Naive B cell (primary cell): ENCODE data around the gene STMN3. TPM values are rescaled to one million over a fixed set of nuclear protein-coding genes. Genes with fewer than 3 reads are reported as not detected.
A peak's percentile ranks its signal among the peaks of the same experiment; 100 is the strongest.
"Not testable (repeated sequence)": the region's sequence is repeated elsewhere in the genome, so short reads cannot be mapped to it uniquely, and the experiment has no call there.

ENCODE experiments used
- ATAC-seq, 2 donors: fragments of 150-1000 bp; cut with Tn5 transposase; 2 replicates each; pipeline ENCODE4 v1.10.0; 2021; ENCODE audit warnings: low read depth in 2 of 2, mild to moderate bottlenecking in 2 of 2, moderate library complexity in 2 of 2
- DNase-seq: peaks from one replicate; pipeline ENCODE4 v3.0.0; 2022
- H3K27ac Mint-ChIP-seq, 6 donors: one replicate each; pipeline ENCODE4 v1.8.0; 2020 to 2022; ENCODE audit warnings: mild to moderate bottlenecking in 6 of 6, mixed read lengths in 6 of 6, moderate library complexity in 5 of 6, inconsistent platforms in 2 of 6
- H3K27me3 Mint-ChIP-seq, 3 donors: one replicate each; pipeline ENCODE4 v1.8.0; 2021 to 2022; ENCODE audit warnings: mixed read lengths in 3 of 3, mild to moderate bottlenecking in 1 of 3
- H3K36me3 Mint-ChIP-seq, 2 donors: one replicate each; pipeline ENCODE4 v1.8.0; 2020 to 2022; ENCODE audit warnings: mixed read lengths in 2 of 2, inconsistent platforms in 1 of 2, mild to moderate bottlenecking in 1 of 2
- H3K4me1 Mint-ChIP-seq, 3 donors: one replicate each; pipeline ENCODE4 v1.8.0; 2020 to 2022; ENCODE audit warnings: mixed read lengths in 3 of 3, inconsistent platforms in 1 of 3, mild to moderate bottlenecking in 1 of 3, moderate library complexity in 1 of 3
- H3K4me3 Mint-ChIP-seq, 8 donors: one replicate each; pipeline ENCODE4 v1.8.0; 2020 to 2022; ENCODE audit warnings: mild to moderate bottlenecking in 8 of 8, mixed read lengths in 8 of 8, moderate library complexity in 8 of 8, inconsistent platforms in 2 of 8
- H3K9me3 Mint-ChIP-seq, 7 donors: one replicate each; pipeline ENCODE4 v1.8.0; 2020 to 2022; ENCODE audit warnings: mixed read lengths in 7 of 7, mild to moderate bottlenecking in 5 of 7, inconsistent platforms in 2 of 7, moderate library complexity in 1 of 7
- polyA plus RNA-seq, 6 donors: library from polyadenylated mRNA; unstranded; fragments of 300-500 nt; fragmentation: Illumina TruSeq; gene quantifications; one replicate each; pipeline ENCODE4 v1.2.3, GENCODE V29; 2021; ENCODE audit warnings: low read depth in 6 of 6

Gene STMN3
- polyA plus RNA-seq, 6 donors from 2014 or later = 1.2 to 4.2 (median 2.5) TPM

DNA sequence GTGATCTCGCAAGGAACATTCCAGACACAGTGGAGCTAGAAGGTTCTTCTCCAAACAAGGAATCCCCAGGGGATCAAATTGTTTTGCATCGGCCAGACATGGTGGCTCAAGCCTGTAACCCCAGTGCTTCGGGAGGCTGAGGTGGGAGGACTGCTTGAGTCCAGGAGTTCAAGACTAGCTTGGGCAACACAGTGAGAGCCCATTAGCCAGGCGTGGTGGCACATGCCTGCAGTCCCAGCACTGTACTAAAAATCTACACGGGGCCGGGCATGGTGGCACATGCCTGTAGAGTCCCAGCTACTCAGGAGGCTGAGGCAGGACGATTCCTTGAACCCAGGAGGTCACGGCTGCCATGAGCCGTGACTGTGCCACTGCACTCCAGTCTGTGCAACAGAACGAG lies 41.6 kb downstream of the STMN3 start:
- Mint-ChIP-seq H3K4me3 (no peak overlapping the region), H3K4me1 (peaks cover 14 to 18% (median 14%) of the 10 kb centered on the region in 3 donors), H3K27ac (no peak overlapping the region), H3K9me3 (peaks cover 0 to 2% (median 0%) of the 10 kb centered on the region in 7 donors), H3K36me3 (peaks cover 6 to 7% of the 10 kb centered on the region in 2 donors), H3K27me3 (no peaks in the 10 kb centered on the region)
- DNase-seq (no peak), ATAC-seq (no peak)

DNA sequence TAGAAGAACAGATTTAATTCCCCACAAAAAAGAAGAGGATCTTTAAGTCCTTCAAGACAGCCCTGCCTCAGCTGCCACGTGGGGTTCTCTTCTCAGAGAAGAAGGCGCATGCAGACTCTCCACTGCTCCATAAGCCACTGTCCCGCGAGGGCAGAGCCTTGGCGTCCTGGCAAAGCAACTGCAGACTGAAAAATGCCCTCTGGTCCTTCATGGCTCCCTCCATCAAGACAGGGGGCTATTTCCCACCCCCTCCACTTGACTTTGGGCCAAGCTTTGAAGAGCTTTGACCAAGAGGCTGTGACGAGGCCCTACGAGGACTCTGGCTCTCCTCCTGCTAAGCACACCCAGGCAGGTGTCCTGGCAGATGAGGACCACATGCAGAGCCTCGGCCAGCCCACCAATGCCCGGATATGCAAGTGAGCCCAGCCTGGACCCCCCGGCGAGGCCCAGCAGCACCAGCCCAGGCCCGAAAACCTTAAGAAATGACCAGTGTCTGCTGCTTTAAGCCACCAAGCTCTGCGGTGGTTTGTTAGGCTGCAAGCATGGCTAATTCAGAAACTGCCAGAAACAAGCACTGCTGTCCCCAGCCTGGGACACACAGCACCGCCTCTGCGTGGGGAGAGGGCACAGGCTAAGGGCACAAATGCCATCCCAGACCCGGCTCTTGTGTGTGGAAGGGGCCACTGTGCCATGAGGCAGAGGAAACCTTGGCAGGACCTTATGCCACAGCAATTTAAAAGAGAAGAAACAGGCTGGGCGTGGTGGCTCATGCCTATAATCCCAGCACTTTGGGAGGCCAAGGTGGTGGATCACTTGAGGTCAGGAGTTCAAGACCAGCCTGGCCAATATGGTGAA lies 42.4 kb downstream of the STMN3 start:
- Mint-ChIP-seq H3K9me3 (peaks cover 0 to 2% (median 0%) of the 10 kb centered on the region in 7 donors), H3K36me3 (peaks cover 6 to 7% of the 10 kb centered on the region in 2 donors), H3K27me3 (no peaks in the 10 kb centered on the region), H3K27ac (no peak overlapping the region), H3K4me3 (no peak overlapping the region), H3K4me1 (peaks cover 9 to 21% (median 21%) of the 10 kb centered on the region in 3 donors)
- ATAC-seq = no peak
- no peak for DNase-seq

DNA sequence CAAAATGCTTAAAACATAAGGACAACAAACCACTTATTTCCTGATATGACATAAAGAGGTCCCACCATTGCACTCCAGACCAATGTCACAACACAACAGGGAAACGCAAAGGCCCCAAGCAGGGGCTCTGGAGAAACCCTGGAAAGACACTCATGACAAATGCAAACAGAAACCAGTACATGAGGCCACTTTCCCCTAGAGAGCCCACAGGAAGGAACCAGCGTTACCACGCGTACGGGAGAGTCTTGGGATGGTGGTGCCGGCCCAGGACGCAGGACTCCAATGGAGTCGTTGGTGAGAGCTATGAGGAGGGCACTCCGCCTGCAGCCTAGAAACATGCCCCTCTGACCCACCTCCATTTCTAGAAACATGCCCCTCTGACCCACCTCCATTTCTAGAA lies 46.5 kb downstream of the STMN3 start:
- H3K4me1 Mint-ChIP-seq = peaks cover 8 to 20% (median 15%) of the 10 kb centered on the region in 3 donors
- no peaks in the 10 kb centered on the region for H3K9me3 Mint-ChIP-seq
- DNase-seq = no peak
- peak overlapping the region in 3 of 6 donors; percentile 15 to 83 (median 28) for H3K27ac Mint-ChIP-seq
- H3K4me3 Mint-ChIP-seq = peak overlapping the region in 1 of 8 donors; percentile 42
- ATAC-seq = no peak
- peaks cover 0 to 8% of the 10 kb centered on the region in 2 donors for H3K36me3 Mint-ChIP-seq
- no peaks in the 10 kb centered on the region for H3K27me3 Mint-ChIP-seq

DNA sequence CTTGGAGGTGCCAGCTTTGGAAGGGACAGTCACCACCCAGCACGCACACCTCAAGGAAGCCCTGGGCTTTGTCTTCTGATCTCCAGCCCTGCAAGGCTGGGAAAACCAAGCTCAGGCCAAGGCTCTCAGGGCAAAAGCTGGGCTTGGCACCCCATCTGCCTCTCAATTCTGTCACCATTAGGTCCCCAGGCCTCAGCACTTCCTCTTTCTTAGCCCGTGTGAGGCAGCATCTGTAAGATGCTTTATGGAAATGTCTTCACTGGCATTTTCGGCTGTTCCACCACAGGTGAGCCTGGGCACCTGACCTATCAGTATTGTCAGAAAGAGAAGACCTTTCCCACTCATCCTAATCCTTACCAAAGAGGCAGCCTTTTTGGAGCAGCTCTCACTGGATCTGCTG lies 50.9 kb downstream of the STMN3 start:
- Mint-ChIP-seq H3K36me3 (peaks cover 5 to 16% of the 10 kb centered on the region in 2 donors), H3K4me3 (peak overlapping the region in 1 of 8 donors; percentile 53), H3K27me3 (no peaks in the 10 kb centered on the region), H3K9me3 (no peaks in the 10 kb centered on the region), H3K27ac (peak overlapping the region in 3 of 6 donors; percentile 13 to 69 (median 27)), H3K4me1 (peaks cover 14 to 21% (median 20%) of the 10 kb centered on the region in 3 donors)
- ATAC-seq (peak; percentile 55 to 58), DNase-seq (no peak)

DNA sequence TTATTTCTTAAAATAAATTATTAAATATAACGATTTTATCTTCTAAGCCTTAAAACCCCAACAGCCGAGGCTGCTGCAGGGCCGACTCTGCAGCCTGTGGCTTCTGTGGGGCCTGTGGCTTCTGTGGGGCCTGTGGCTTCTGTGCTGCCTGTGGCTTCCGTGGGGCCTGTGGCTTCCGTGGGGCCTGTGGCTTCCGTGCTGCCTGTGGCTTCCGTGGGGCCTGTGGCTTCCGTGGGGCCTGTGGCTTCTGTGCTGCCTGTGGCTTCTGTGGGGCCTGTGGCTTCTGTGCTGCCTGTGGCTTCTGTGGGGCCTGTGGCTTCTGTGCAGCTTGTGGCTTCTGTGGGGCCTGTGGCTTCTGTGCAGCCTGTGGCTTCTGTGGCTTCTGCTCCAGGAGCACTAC lies 51.5 kb downstream of the STMN3 start:
- peaks cover 14 to 17% (median 16%) of the 10 kb centered on the region in 3 donors for H3K4me1 Mint-ChIP-seq
- H3K27me3 Mint-ChIP-seq, DNase-seq, H3K9me3 Mint-ChIP-seq, ATAC-seq, H3K4me3 Mint-ChIP-seq: not testable (repeated sequence)
- peak overlapping the region in 1 of 6 donors; percentile 65 for H3K27ac Mint-ChIP-seq
- H3K36me3 Mint-ChIP-seq = peaks cover 5 to 16% of the 10 kb centered on the region in 2 donors

DNA sequence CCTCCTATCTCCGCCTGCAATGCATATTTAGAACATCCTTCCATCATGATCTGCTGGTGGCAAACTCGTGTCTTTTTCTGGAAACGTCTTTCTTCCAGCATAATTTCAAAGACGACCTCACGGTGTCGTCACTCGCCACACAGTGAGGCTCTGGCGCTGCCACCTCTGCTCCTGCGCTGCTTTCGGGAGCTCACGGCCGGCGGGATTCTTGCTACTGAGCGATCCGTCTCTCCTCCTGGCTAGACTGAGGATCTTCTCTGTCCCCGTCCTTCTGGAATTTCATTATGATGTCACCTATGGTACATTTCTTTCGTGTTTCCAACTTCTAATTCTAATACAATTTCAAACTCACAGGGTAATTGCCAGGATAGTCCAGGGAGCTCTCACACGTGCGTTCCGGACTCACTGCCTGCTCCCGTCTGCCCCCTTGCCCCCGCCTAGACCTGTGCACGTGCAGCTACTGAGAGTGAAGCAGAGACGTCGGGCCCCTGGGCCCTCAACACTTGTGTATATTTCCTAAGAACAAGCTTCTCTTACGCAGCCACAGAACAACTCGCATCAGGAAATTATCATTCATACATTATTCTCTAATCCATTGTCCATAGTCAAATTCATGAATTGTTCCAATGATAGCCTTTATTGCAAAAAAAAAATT lies 53.7 kb downstream of the STMN3 start:
- Mint-ChIP-seq H3K27ac (peak overlapping the region in 2 of 6 donors; percentile 27 to 82), H3K9me3 (no peaks in the 10 kb centered on the region), H3K4me3 (peak overlapping the region in 1 of 8 donors; percentile 48), H3K36me3 (peaks cover 5 to 16% of the 10 kb centered on the region in 2 donors), H3K4me1 (peaks cover 10 to 14% (median 12%) of the 10 kb centered on the region in 3 donors), H3K27me3 (no peaks in the 10 kb centered on the region)
- ATAC-seq (no peak), DNase-seq (no peak)

DNA sequence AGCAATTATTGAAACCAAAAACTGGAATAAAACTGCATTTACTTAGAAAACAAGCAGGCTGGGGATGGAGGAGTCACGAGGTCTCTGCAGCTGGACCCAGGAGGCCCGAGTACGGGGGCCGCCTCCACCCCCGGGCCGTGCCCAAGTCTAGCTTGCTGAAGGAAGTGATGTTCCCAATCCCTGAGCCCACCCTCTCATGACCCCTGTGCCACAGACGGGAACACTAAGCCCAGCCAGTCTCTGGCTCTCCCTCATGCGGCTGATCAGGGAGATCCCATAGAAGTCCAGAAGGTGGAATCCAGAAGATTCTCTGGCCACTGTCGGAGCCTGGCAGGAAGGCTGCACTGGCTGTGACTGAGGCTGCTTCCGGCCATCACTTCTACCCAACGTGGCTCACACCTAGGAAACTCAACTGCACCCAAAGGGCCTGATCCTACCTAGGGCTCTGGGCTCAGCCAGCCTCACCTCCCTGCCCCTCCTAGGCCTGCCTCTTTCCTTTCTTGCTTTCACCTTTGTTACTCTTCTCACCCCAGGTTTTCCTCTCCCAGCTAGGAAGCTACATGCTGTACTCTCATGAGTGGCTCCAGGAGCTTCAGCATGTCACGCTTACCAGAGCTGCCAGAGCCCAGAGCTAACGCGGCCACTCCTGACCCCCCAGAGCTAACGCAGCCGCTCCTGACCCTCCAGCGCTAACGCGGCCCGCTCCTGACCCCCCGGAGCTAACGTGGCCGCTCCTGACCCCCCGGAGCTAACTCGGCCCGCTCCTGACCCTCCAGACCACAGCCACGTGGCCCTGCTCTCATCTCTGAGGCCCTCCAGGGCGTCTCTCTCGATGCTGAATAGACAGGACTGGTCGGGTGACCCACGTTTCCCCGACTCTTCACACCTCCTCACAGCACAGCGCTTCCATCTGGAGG lies 54.5 kb downstream of the STMN3 start:
- DNase-seq (no peak), ATAC-seq (no peak)
- Mint-ChIP-seq H3K36me3 (peaks cover 5 to 16% of the 10 kb centered on the region in 2 donors), H3K9me3 (no peaks in the 10 kb centered on the region), H3K27me3 (no peaks in the 10 kb centered on the region), H3K4me1 (peaks cover 10 to 14% (median 12%) of the 10 kb centered on the region in 3 donors), H3K4me3 (peak overlapping the region in 1 of 8 donors; percentile 40), H3K27ac (peak overlapping the region in 2 of 6 donors; percentile 27 to 82)

DNA sequence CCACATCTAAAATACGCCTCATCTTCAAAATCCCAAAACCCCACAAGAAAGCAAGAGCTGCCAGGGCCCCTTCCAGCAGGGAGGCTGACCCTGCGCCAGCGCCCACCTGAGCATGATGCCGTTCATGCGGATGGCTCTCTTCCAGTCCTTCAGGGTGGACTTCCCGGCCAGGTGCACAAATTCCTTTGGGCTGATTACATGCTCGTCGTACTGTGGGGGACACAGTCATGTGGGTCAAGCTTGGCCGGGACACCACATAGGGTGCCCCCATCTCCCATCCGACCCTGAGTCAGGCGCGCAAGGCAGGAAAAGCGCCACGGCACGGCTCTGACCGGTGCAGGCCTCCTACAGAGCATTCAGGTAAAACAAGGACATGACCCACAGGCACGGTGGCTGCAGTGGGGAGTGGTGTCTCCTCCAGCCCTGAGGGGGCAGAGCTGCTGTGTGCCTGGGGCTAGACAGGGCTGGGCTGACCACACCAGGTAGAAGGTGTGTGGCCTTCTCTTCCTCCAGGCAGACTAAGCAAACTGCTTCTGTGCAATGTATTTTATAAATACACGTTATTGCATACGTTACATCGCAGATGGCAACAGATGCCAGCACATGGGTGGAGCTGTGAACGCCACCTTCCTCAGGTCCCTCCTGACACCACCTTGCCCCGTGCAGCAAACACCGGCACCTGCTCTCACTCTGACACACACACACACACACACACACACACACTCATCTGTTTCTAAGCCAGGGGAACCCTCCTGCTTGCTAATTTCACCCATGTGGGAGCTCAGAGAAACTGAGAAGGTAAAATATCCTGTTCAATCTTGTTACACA lies 55.4 kb downstream of the STMN3 start:
- Mint-ChIP-seq H3K36me3 (peaks cover 5 to 20% of the 10 kb centered on the region in 2 donors), H3K27me3 (no peaks in the 10 kb centered on the region), H3K27ac (peak overlapping the region in 2 of 6 donors; percentile 42 to 47), H3K4me3 (peak overlapping the region in 2 of 8 donors; percentile 40 to 56), H3K4me1 (peaks cover 9 to 11% (median 10%) of the 10 kb centered on the region in 3 donors), H3K9me3 (no peaks in the 10 kb centered on the region)
- ATAC-seq = no peak
- no peak for DNase-seq

DNA sequence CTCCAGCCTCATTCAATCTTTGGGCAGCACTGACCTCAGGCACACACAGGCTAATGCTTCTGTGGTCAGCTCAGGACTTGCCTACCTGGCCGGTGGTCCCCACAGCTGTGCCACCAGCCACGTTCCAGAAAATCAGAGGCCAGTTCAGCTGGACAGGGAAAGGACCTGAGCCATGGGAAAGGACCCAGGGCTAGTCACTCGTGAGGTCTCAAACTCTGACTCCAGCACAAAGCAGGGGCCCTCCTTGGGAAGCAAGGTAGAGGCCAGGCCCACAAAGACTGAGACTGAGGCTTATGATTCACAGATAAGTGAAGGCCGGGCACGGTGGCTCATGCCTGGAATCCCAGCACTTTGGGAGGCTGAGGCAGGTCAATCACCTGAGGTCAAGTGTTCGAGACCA lies 56.8 kb downstream of the STMN3 start:
- no peak overlapping the region for H3K4me3 Mint-ChIP-seq
- H3K27me3 Mint-ChIP-seq = no peaks in the 10 kb centered on the region
- no peak overlapping the region for H3K27ac Mint-ChIP-seq
- ATAC-seq (no peak), DNase-seq (no peak)
- H3K4me1 Mint-ChIP-seq = peaks cover 3 to 6% (median 5%) of the 10 kb centered on the region in 3 donors
- no peaks in the 10 kb centered on the region for H3K9me3 Mint-ChIP-seq
- H3K36me3 Mint-ChIP-seq = peaks cover 5 to 14% of the 10 kb centered on the region in 2 donors

DNA sequence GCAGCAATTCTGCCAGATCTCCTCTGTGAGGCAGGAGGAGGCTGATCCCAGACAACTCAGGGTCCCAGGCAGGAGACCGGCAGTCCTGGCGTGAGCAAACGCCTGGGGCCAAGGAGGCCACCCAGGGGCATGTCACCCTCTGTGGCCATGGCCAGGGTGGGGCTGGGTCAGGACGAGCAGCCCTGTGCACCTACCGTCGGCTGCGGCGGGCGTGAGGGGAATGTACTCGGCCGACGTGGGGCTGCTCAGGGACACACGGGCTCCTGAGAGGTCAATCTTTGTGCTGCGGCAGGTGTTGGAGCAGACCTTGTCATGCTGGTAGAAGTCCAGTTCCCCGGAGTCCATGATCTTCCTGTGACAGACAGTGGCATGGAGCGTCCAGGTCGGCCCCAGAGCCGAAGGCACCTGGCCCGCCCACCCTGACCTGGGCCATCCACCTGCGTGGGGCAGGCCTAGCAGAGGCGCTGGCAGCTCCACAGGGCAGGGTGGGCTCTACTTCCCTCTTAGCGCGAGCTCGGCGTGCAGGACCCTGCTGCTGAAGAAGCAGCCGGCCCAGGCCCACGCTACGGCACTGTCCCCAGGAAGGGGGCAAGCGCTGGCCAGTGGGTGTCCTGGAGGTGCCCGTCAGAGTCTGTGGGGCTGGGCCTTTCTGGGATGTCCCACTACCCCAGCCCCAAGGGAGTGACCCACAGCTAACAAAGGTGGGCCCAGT lies 57.7 kb downstream of the STMN3 start:
- Mint-ChIP-seq H3K36me3 (peaks cover 10 to 14% of the 10 kb centered on the region in 2 donors), H3K4me3 (no peak overlapping the region), H3K4me1 (peaks cover 3 to 6% (median 5%) of the 10 kb centered on the region in 3 donors), H3K27me3 (no peaks in the 10 kb centered on the region), H3K27ac (no peak overlapping the region), H3K9me3 (no peaks in the 10 kb centered on the region)
- DNase-seq = no peak
- ATAC-seq = no peak

DNA sequence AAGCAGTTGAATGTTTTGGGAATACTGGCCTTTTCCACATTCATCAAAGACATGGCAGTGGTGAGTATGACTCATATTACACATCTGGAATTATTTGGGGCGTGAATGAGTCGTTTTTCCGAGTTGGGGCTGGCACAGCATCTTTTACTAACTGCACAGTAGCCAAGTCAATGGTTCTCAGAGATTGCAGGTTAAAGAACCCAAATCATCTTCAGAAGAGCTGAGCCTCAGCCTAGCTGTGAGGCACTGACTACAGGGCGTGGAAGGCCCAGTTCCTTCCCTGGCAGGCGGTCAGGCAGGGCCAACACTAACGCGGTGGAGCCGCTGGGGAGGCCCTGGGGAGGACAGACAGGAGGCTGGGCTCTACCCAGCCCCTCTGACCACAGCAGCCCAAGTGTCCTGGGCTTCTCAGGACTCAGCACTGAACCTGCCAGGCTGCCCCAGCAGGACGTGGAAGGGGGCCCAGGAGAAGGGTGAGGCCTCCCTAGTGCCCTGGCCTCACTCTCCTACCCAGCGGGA lies 59.1 kb downstream of the STMN3 start:
- Mint-ChIP-seq H3K27me3 (no peaks in the 10 kb centered on the region), H3K4me3 (no peak overlapping the region), H3K36me3 (peaks cover 5 to 7% of the 10 kb centered on the region in 2 donors), H3K9me3 (no peaks in the 10 kb centered on the region), H3K27ac (peak overlapping the region in 1 of 6 donors; percentile 73), H3K4me1 (peaks cover 0 to 4% (median 0%) of the 10 kb centered on the region in 3 donors)
- ATAC-seq (no peak), DNase-seq (no peak)
